Uterus (tissue), 4 donors: ENCODE data around the gene EPN1. TPM values are rescaled to one million over a fixed set of nuclear protein-coding genes. Genes with fewer than 3 reads are reported as not detected.
A peak's percentile ranks its signal among the peaks of the same experiment; 100 is the strongest.

ENCODE experiments used
- DNase-seq, 2 donors: peaks; one replicate each; pipeline ENCODE4 v3.0.0-alpha.2; 2019 to 2020
- H3K27ac ChIP-seq, 2 donors: fragments of 200-600 bp; sonication (generic); 1 replicate in 1 of 2; 2 replicates in 1 of 2; pipeline ENCODE4 v1.5.1; 2016 to 2018
- H3K27me3 ChIP-seq, 2 donors: fragments of 200-600 bp; sonication (generic); one replicate each; pipeline ENCODE4 v1.5.1; 2018 to 2019; ENCODE audit warnings: control low read depth in 1 of 2
- H3K36me3 ChIP-seq, 2 donors: fragments of 200-600 bp; sonication (generic); one replicate each; pipeline ENCODE4 v1.5.1; 2019; ENCODE audit warnings: control low read depth in 1 of 2
- H3K4me1 ChIP-seq, 2 donors: fragments of 200-600 bp; sonication (generic); one replicate each; pipeline ENCODE4 v1.5.1; 2018 to 2019; ENCODE audit warnings: control low read depth in 1 of 2
- H3K4me3 ChIP-seq, 2 donors: fragments of 200-600 bp; sonication (generic); 1 replicate in 1 of 2; 2 replicates in 1 of 2; pipeline ENCODE4 v1.5.1; 2018 to 2019; ENCODE audit warnings: mild to moderate bottlenecking in 1 of 2
- H3K9me3 ChIP-seq, 2 donors: fragments of 200-600 bp; sonication (generic); one replicate each; pipeline ENCODE4 v1.5.1; 2019; ENCODE audit warnings: control low read depth in 1 of 2
- POLR2A ChIP-seq, 2 donors: fragments of 450-650 bp; IDR thresholded peaks; one replicate each; pipeline ENCODE4 v1.6.1; 2016; ENCODE audit warnings: antibody characterized with exemption in 2 of 2, mild to moderate bottlenecking in 1 of 2, moderate library complexity in 1 of 2
- intact Hi-C: fragments of 100-400 bp; cut with DNase I; formaldehyde crosslinking; loops from one replicate; pipeline ENCODE4 v1.15.1; 2023; ENCODE audit warnings: low total_unique reads
- total RNA-seq, 4 donors: library from RNA; depleted of rRNA in 3 of 4; stranded (reverse); fragments of >200 nt in 3 of 4; gene quantifications; one replicate each; pipeline versions ENCODE4 v1.1.0 to v1.2.4, GENCODE V29; 2014 to 2023
- TF ChIP-seq, protein P1 (sequence below), 4 experiments: fragments of 200-600 bp in 2 of 4; fragments of 450-650 bp in 2 of 4; sonication (generic) in 2 of 4; IDR thresholded peaks; one replicate each; pipeline ENCODE4 v1.5.1; 2016 to 2019; ENCODE audit warnings: antibody characterized with exemption in 4 of 4, mild to moderate bottlenecking in 2 of 4, moderate library complexity in 1 of 4
- donor health status: DM: yes; HTN: yes; CAD: no.

The EPN1 gene
- total RNA-seq, 4 donors from 2014 or later, result 27.9 to 88.4 (median 51.7) TPM

DNA sequence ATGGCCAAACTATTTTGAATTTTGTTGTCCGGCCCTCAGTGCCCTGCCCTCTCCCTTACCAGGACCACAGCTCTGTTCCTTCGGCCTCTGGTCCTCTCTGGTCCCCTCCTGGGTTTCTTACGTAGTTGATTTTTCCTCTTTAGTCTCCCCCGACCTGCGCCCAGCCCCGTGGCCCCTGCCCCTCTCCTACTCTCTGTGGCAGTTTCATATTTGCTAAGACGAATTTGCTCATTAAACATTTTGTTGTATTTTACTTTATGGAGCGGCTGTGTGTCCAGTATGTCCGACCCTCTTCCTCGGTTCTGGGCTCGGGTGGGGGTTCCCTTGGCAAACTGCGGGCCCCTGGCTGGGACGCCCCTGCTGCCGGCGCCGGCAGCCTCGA, 576 bp upstream of the EPN1 start:
- peaks cover 7 to 21% of the 10 kb centered on the region in 2 donors for H3K4me1 ChIP-seq
- intact Hi-C loops, result no loop called here
- H3K36me3 ChIP-seq, result no peaks in the 10 kb centered on the region
- no peak for DNase-seq
- TF ChIP-seq, protein P1, sequence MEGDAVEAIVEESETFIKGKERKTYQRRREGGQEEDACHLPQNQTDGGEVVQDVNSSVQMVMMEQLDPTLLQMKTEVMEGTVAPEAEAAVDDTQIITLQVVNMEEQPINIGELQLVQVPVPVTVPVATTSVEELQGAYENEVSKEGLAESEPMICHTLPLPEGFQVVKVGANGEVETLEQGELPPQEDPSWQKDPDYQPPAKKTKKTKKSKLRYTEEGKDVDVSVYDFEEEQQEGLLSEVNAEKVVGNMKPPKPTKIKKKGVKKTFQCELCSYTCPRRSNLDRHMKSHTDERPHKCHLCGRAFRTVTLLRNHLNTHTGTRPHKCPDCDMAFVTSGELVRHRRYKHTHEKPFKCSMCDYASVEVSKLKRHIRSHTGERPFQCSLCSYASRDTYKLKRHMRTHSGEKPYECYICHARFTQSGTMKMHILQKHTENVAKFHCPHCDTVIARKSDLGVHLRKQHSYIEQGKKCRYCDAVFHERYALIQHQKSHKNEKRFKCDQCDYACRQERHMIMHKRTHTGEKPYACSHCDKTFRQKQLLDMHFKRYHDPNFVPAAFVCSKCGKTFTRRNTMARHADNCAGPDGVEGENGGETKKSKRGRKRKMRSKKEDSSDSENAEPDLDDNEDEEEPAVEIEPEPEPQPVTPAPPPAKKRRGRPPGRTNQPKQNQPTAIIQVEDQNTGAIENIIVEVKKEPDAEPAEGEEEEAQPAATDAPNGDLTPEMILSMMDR (IDR thresholded peaks at IDR 0.05), result no peak
- TF ChIP-seq POLR2A (IDR thresholded peaks at IDR 0.05), result no peak
- H3K4me3 ChIP-seq, result peak overlapping the region; percentile 41 to 94
- no peaks in the 10 kb centered on the region for H3K27me3 ChIP-seq
- H3K27ac ChIP-seq, result peak overlapping the region; percentile 78 to 90
- H3K9me3 ChIP-seq, result no peaks in the 10 kb centered on the region

DNA sequence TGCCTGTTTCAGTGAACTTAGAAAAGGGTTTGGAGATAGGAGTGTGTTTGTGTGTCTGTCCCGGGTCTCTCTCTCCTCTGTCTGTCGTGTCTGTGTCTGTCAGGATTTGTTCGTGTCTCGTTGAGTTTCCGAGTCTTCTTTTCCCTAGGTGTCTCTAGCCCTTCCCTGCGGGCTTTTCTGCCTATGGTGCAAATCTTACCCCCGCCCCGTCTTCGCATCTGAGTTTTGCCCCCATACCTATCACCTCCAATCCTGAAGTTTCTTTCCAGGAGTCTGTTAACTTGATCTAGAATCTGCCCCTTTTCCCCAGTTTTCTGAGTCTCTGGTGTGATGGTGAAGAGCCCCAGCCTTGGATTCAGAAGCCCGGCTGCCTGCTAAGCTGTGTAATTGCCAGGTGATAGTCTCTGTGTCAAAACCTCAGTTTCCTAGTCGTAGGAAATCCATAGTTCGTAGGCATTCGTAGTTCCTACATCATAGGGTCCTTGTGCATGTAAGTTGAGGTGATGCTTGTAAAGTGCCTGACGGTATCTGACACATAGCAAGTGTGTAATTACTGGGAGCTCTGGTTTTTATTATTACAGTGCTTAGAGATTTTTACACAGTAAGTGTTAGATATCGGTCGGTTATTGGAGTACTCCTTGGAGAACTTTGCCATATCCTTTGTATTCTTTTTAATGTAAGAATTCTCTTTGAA, 782 bp downstream of the EPN1 start:
- H3K27ac ChIP-seq, result peak overlapping the region; percentile 84 to 90
- no peaks in the 10 kb centered on the region for H3K36me3 ChIP-seq
- TF ChIP-seq, protein P1 (IDR thresholded peaks at IDR 0.05), result no peak
- TF ChIP-seq POLR2A (IDR thresholded peaks at IDR 0.05), result no peak
- H3K4me1 ChIP-seq, result peaks cover 7 to 21% of the 10 kb centered on the region in 2 donors
- H3K9me3 ChIP-seq, result no peaks in the 10 kb centered on the region
- intact Hi-C loops, result no loop called here
- no peaks in the 10 kb centered on the region for H3K27me3 ChIP-seq
- no peak for DNase-seq
- peak overlapping the region; percentile 41 to 94 for H3K4me3 ChIP-seq

DNA sequence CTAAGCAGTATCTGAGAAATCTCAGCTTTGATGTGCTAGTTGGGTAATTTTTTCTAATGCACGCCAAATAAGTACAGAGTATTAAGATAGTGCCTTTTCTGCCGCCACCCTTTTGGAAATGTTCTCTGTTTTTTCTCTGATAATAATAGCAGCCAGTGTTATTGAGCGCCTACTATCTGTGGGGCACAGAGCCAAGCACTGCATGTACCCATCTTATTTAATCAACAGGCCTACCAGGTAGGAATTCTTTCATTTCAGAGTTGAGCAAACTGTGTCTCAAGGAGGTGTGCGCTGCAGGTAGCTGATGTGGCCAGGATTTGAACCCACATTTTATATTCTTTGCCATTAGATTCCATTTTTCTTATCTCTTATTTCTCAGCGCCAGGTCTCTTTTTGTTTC, 1.4 kb downstream of the EPN1 start:
- TF ChIP-seq POLR2A (IDR thresholded peaks at IDR 0.05), result no peak
- TF ChIP-seq, protein P1 (IDR thresholded peaks at IDR 0.05), result no peak
- Histone ChIP-seq H3K4me3 (peak overlapping the region in 1 of 2 donors; percentile 94), H3K9me3 (no peaks in the 10 kb centered on the region), H3K27me3 (no peaks in the 10 kb centered on the region), H3K4me1 (peaks cover 7 to 21% of the 10 kb centered on the region in 2 donors), H3K36me3 (no peaks in the 10 kb centered on the region), H3K27ac (no peak overlapping the region)
- intact Hi-C loops, result no loop called here
- DNase-seq, result no peak

DNA sequence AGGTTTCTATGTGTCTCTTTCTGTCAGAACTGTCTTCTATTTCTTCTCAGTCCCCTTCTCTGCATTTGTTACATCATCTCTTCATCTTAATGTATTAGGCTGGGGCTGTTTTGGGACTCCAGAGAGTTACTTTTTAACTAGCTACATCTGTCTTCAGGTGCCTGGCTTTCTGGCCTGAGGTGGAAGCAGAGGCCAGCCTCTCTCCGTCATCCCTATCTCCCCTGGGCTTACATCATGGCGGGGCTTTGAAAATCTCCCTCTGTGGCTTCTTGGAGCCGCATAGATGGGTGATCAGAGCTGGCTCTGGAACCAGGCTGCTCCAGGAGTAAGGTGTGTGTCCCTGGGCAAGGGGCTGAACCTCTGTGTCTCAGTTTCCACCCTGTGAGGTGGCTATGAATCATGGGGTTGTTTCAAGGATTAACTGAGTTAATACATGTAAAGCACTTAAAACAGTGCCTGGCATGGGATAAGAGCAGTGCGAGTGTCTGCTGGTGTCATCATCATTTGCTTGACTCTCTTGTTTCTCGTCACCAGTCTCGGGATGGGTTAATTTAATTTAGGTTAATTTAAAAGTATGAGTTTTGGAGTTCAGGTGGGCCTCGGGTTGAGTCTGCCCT, 2.0 kb downstream of the EPN1 start:
- H3K4me1 ChIP-seq, result peaks cover 7 to 21% of the 10 kb centered on the region in 2 donors
- no peaks in the 10 kb centered on the region for H3K36me3 ChIP-seq
- H3K4me3 ChIP-seq, result no peak overlapping the region
- H3K27me3 ChIP-seq, result no peaks in the 10 kb centered on the region
- intact Hi-C loops, result no loop called here
- no peak for DNase-seq
- no peak for TF ChIP-seq POLR2A (IDR thresholded peaks at IDR 0.05)
- TF ChIP-seq, protein P1 (IDR thresholded peaks at IDR 0.05), result no peak
- H3K9me3 ChIP-seq, result no peaks in the 10 kb centered on the region
- no peak overlapping the region for H3K27ac ChIP-seq

DNA sequence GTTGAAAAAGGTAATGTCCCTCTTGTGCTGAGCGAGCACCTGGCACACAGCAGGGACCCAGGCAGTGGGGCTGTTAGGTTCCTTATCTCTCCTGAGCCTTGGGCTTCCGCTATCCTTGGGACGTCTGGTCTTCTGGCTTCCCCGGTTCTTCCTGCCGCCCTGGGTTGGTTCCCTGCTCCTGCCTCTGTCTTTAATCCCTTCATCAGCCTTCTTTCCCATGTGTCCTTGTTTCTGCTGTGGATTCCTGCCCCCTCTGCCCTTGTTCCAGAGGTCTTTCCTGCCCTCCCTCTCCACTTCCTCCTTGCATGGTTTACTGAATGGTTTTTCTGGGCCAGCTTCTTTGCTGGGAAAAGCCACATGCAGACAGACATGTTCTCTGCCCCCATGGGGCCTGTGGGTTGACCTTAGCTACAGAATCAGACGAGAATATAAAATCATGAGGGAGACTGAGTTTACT, 2.6 kb downstream of the EPN1 start:
- Histone ChIP-seq H3K9me3 (no peaks in the 10 kb centered on the region), H3K4me1 (peaks cover 7 to 21% of the 10 kb centered on the region in 2 donors), H3K4me3 (no peak overlapping the region), H3K27ac (no peak overlapping the region), H3K36me3 (no peaks in the 10 kb centered on the region), H3K27me3 (no peaks in the 10 kb centered on the region)
- no peak for DNase-seq
- intact Hi-C loops, result no loop called here
- TF ChIP-seq POLR2A (IDR thresholded peaks at IDR 0.05), result no peak
